Measurements from ENCODE around the gene CSF3. TPM values are rescaled to one million over a fixed set of nuclear protein-coding genes. Genes with fewer than 3 reads are reported as not detected.
A peak's percentile ranks its signal among the peaks of the same experiment; 100 is the strongest.

Gene CSF3
- total and polyA plus RNA-seq, 2 experiments from 2014 or later = 0.13 TPM; not detected in 1

DNA sequence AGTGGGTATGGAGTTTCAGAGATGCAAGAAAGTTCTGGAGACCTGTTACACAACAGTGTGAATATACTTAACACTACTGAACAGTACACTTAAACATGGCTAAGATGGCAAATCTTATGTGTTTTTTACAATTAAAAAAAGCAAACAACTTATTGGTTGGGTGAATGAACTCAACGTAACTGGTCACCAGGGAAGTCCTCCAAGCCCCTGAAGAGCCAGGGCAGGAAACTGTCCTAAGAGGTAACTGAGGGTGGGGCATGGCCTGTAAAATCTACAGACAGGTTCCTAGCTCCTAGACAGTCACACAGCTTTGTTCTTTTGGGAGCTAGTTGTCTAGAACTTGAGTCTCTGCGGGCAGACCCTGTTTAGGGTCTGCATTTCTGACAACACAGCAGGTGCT, 10.3 kb downstream of the CSF3 start:
- WGBS, 2 experiments (ENCODE audit: low coverage in 1 of 2, low lambda C conversion rate in 2 of 2, missing lambda C conversion rate in 2 of 2) = 95 to 100% methylated on average over 2 of the region's 2 CpGs
- Histone ChIP-seq H3K9ac (no peak overlapping the region), H3F3A (ENCODE audit: insufficient read depth) (peaks cover 18% of the 10 kb centered on the region), H3K9me3 (ENCODE audit: low read depth) (no peaks in the 10 kb centered on the region), H3K4me3 (no peak overlapping the region), H4K20me1 (ENCODE audit: insufficient read depth) (no peaks in the 10 kb centered on the region), H3K79me2 (ENCODE audit: insufficient read depth) (no peaks in the 10 kb centered on the region), H3K27ac (peak overlapping the region; percentile 60), H3K4me2 (ENCODE audit: unreplicated experiment) (no peak overlapping the region), H3K4me1 (ENCODE audit: insufficient read depth) (peaks cover 23% of the 10 kb centered on the region), H3K9me2 (ENCODE audit: insufficient read depth) (no peaks in the 10 kb centered on the region), H3K27me3 (replicated peaks; ENCODE audit: insufficient read depth) (no peaks in the 10 kb centered on the region), H2AFZ (no peak overlapping the region), H3K36me3 (ENCODE audit: low read depth) (no peaks in the 10 kb centered on the region; the same call in 1 of the 2 replicates)
- in situ Hi-C loops (cut with MboI) = no loop called here
- no peak for TF ChIP-seq EZH2phosphoT487 (IDR thresholded peaks at IDR 0.05; ENCODE audit: insufficient read depth, low read depth)
- TF ChIP-seq EZH2 (IDR thresholded peaks at IDR 0.05; ENCODE audit: insufficient read depth, poor library complexity, severe bottlenecking) = no peak
- no peak for DNase-seq

- Histone ChIP-seq H3K4me2 (ENCODE audit: unreplicated experiment) (no peak overlapping the region), H3K36me3 (ENCODE audit: low read depth) (no peaks in the 10 kb centered on the region; the same call in 1 of the 2 replicates), H3K27me3 (replicated peaks; ENCODE audit: insufficient read depth) (no peaks in the 10 kb centered on the region), H3F3A (ENCODE audit: insufficient read depth) (peaks cover 11% of the 10 kb centered on the region; the same call in 1 of the 2 replicates), H3K4me1 (ENCODE audit: insufficient read depth) (peaks cover 17% of the 10 kb centered on the region), H3K9me2 (ENCODE audit: insufficient read depth) (no peaks in the 10 kb centered on the region), H2AFZ (no peak overlapping the region), H3K27ac (no peak overlapping the region), H3K9ac (no peak overlapping the region), H3K4me3 (no peak overlapping the region), H3K79me2 (ENCODE audit: insufficient read depth) (no peaks in the 10 kb centered on the region), H3K9me3 (ENCODE audit: low read depth) (no peaks in the 10 kb centered on the region), H4K20me1 (ENCODE audit: insufficient read depth) (no peaks in the 10 kb centered on the region)
- DNase-seq = no peak
- in situ Hi-C loops (cut with MboI) = no loop called here
- WGBS, 2 experiments (ENCODE audit: low coverage in 1 of 2, low lambda C conversion rate in 2 of 2, missing lambda C conversion rate in 2 of 2) = 85% methylated on average over 20 to 22 of the region's 22 CpGs
- TF ChIP-seq EZH2 (IDR thresholded peaks at IDR 0.05; ENCODE audit: insufficient read depth, poor library complexity, severe bottlenecking) = no peak
- TF ChIP-seq EZH2phosphoT487 (IDR thresholded peaks at IDR 0.05; ENCODE audit: insufficient read depth, low read depth) = no peak
These were observed 11.0 kb downstream of the CSF3 start for GRCh38 chr17:40025991-40026815.

DNA sequence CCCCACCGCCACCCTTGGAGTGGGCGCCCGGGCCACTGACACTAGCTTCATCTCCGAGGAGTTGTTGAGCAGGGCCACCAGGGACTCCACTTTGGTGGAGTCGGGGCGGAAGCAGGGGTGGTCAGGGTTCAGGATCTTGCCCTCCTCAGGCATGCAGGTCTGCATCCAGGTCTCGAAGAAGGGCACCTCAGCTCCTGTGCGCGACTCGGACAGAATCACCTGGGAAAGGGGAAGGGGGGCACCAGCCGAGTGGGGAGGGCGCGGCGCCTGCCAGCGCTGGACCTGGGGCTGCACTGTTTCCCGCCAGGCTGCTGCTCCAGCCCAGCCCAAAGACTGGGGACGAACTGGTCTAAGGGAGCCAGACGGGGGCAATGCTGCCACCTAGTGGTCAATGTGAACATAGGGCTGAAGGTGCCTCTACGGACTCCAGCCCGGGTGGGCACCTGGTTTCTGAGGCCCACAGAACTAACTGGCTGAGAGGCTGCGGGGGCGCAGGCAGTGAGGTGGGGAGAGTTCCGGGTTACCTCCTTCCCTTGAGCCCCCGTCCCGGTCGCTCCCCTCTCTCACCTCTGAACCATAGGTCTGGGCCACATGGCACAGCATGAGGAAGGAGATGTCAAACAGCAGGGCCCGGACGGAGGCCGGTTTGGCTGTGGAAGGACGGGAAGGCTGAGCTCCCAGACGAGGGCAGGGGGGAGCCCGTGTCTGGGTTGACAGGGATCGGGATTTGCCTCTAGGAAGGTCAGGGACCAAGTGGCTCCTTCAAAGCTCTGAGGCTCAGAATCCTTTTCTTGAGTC, 11.8 kb downstream of the CSF3 start:
- Histone ChIP-seq H3K27ac (no peak overlapping the region), H3K9me3 (ENCODE audit: low read depth) (no peaks in the 10 kb centered on the region), H4K20me1 (ENCODE audit: insufficient read depth) (no peaks in the 10 kb centered on the region), H3F3A (ENCODE audit: insufficient read depth) (peaks cover 9% of the 10 kb centered on the region; the same call in 1 of the 2 replicates), H3K36me3 (ENCODE audit: low read depth) (no peaks in the 10 kb centered on the region; the same call in 1 of the 2 replicates), H3K4me3 (no peak overlapping the region), H3K4me1 (ENCODE audit: insufficient read depth) (peaks cover 9% of the 10 kb centered on the region; the same call in 1 of the 2 replicates), H3K79me2 (ENCODE audit: insufficient read depth) (no peaks in the 10 kb centered on the region), H3K9ac (no peak overlapping the region), H2AFZ (no peak overlapping the region), H3K4me2 (ENCODE audit: unreplicated experiment) (no peak overlapping the region), H3K27me3 (replicated peaks; ENCODE audit: insufficient read depth) (no peaks in the 10 kb centered on the region), H3K9me2 (ENCODE audit: insufficient read depth) (no peaks in the 10 kb centered on the region)
- TF ChIP-seq EZH2phosphoT487 (IDR thresholded peaks at IDR 0.05; ENCODE audit: insufficient read depth, low read depth) = no peak
- WGBS, 2 experiments (ENCODE audit: low coverage in 1 of 2, low lambda C conversion rate in 2 of 2, missing lambda C conversion rate in 2 of 2) = 27 to 30% methylated on average over 30 to 33 of the region's 33 CpGs
- in situ Hi-C loops (cut with MboI) = no loop called here
- peak; percentile 85 for DNase-seq

- no peaks in the 10 kb centered on the region for H3K27me3 ChIP-seq (replicated peaks; ENCODE audit: insufficient read depth)
- H2AFZ ChIP-seq = no peak overlapping the region
- no peaks in the 10 kb centered on the region for H3K9me3 ChIP-seq (ENCODE audit: low read depth)
- H3K9me2 ChIP-seq (ENCODE audit: insufficient read depth) = no peaks in the 10 kb centered on the region
- H3K4me2 ChIP-seq (ENCODE audit: unreplicated experiment) = no peak overlapping the region
- in situ Hi-C loops (cut with MboI) = no loop called here
- 0 out of 2 replicates have a peak, but pooled peaks cover 8% of the 10 kb centered on the region for H3K4me1 ChIP-seq (ENCODE audit: insufficient read depth)
- TF ChIP-seq EZH2phosphoT487 (IDR thresholded peaks at IDR 0.05; ENCODE audit: insufficient read depth, low read depth) = no peak
- TF ChIP-seq EZH2 (IDR thresholded peaks at IDR 0.05; ENCODE audit: insufficient read depth, poor library complexity, severe bottlenecking) = no peak
- no peaks in the 10 kb centered on the region for H3K79me2 ChIP-seq (ENCODE audit: insufficient read depth)
- H3F3A ChIP-seq (ENCODE audit: insufficient read depth) = peaks cover 9% of the 10 kb centered on the region; the same call in 1 of the 2 replicates
- H3K27ac ChIP-seq = no peak overlapping the region
- DNase-seq = no peak
- WGBS, 2 experiments (ENCODE audit: low coverage in 1 of 2, low lambda C conversion rate in 2 of 2, missing lambda C conversion rate in 2 of 2) = 66 to 70% methylated on average over 5 of the region's 5 CpGs
- H4K20me1 ChIP-seq (ENCODE audit: insufficient read depth) = no peaks in the 10 kb centered on the region
- no peak overlapping the region for H3K9ac ChIP-seq
- H3K4me3 ChIP-seq = no peak overlapping the region
- H3K36me3 ChIP-seq (ENCODE audit: low read depth) = no peaks in the 10 kb centered on the region; the same call in 1 of the 2 replicates
These were observed 12.4 kb downstream of the CSF3 start for GRCh38 chr17:40027614-40028012.
